Measurements from ENCODE around the gene TTBK2.

The TTBK2 gene

DNA sequence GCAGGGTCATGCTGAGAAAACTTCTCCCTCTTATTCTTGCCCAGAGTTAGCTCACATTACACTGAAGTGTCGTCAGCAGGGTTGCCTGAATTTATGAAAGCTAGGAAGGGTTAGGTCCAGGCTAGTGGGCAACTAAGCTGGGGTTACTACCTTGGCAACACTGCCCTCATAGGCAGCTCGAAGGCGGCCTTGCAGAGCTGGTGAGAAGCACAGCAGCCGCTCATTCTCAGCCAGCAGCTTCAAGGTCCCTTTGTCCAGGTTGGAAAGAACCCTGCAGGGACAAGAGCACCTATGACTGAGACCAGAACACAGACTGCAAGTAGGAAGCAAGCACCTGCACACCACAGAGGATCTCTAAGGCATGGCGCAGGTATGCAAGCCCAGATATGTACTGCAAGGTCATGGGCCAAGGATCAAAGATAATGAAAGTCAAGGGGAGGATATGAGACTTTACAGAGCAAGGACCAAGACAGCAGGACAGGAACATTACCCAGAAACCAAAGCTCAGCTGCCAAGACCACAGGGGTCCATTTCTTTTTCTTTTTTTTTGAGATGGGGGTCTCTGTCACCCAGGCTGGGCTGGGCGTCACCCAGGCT is 186.4 kb downstream of the TTBK2 start:
- H4K8ac ChIP-seq (ENCODE audit: low read length), result no peak overlapping the region
- H3K4ac ChIP-seq (ENCODE audit: low read depth in 1 of 2, low read length in 2 of 2), result no peak overlapping the region
- H2BK5ac ChIP-seq (ENCODE audit: low read depth, low read length, poor library complexity, severe bottlenecking), result no peak overlapping the region
- H3K27me3 ChIP-seq (ENCODE audit: control insufficient read depth in 1 of 2, insufficient read depth in 1 of 2, low read length in 2 of 2), result no peaks in the 10 kb centered on the region
- H3K27ac ChIP-seq (ENCODE audit: low read length, poor library complexity, severe bottlenecking), result no peak overlapping the region
- DNase-seq, result no peak
- peaks cover 52% of the 10 kb centered on the region for H3K79me1 ChIP-seq (replicated peaks; ENCODE audit: low read length, poor library complexity, severe bottlenecking)
- H3K4me3 ChIP-seq (ENCODE audit: insufficient read depth in 1 of 2, low read depth in 1 of 2, low read length in 2 of 2), result no peak overlapping the region
- no peak overlapping the region for H4K91ac ChIP-seq (ENCODE audit: low read length)
- H3K14ac ChIP-seq (ENCODE audit: low read length in 2 of 2), result no peak overlapping the region
- H3K4me2 ChIP-seq (ENCODE audit: low read length, poor library complexity, severe bottlenecking), result no peak overlapping the region
- 97% methylated on average over 6 of the region's 6 CpGs for WGBS
- no peak overlapping the region for H3K23ac ChIP-seq (ENCODE audit: low read length in 2 of 2)
- peaks cover 12% of the 10 kb centered on the region for H3K4me1 ChIP-seq (ENCODE audit: control insufficient read depth, insufficient read depth, low read depth, low read length)
- no peak overlapping the region for H2BK12ac ChIP-seq (ENCODE audit: low read length in 2 of 2)
- no peak overlapping the region for H2BK15ac ChIP-seq (ENCODE audit: low read depth, poor library complexity, severe bottlenecking)
- H3K36me3 ChIP-seq (ENCODE audit: control insufficient read depth in 1 of 2, insufficient read depth in 2 of 2, low read depth in 1 of 2, low read length in 2 of 2), result peaks cover 59 to 62% of the 10 kb centered on the region in 2 experiments
- no peak overlapping the region for H2AFZ ChIP-seq (ENCODE audit: low read depth, low read length)
- H3K9ac ChIP-seq (ENCODE audit: low read length), result no peak overlapping the region
- no peaks in the 10 kb centered on the region for H3K9me3 ChIP-seq (ENCODE audit: control insufficient read depth, low read length)
- no peak overlapping the region for H2BK120ac ChIP-seq (ENCODE audit: low read depth, low read length)
- no peak overlapping the region for H2AK5ac ChIP-seq (ENCODE audit: low read length, severe bottlenecking)
- H3K18ac ChIP-seq (ENCODE audit: low read depth in 1 of 2, low read length in 2 of 2), result no peak overlapping the region

DNA sequence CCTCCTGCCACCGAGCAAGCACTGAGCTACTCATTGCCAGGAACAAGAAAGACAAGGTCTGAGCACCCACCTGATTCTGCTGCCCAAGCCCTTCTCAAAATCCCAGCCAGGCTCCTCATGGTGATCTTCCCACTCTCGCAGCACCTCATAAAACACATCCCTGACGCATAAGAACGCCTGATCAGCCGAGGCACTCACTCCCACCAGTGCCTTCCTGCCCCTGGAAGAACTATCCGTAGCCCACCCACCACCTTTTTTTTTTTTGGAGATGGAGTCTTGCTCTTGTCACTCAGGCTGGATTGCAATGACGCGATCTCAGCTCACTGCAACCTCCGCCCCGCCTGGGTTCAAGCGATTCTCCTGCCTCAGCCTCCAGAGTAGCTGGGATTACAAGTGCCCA is 187.6 kb downstream of the TTBK2 start:
- no peak for DNase-seq
- H2BK5ac ChIP-seq (ENCODE audit: low read depth, low read length, poor library complexity, severe bottlenecking), result no peak overlapping the region
- no peak overlapping the region for H2BK15ac ChIP-seq (ENCODE audit: low read depth, poor library complexity, severe bottlenecking)
- H3K9ac ChIP-seq (ENCODE audit: low read length), result no peak overlapping the region
- peaks cover 69 to 74% of the 10 kb centered on the region in 2 experiments for H3K36me3 ChIP-seq (ENCODE audit: control insufficient read depth in 1 of 2, insufficient read depth in 2 of 2, low read depth in 1 of 2, low read length in 2 of 2)
- H3K27me3 ChIP-seq (ENCODE audit: control insufficient read depth in 1 of 2, insufficient read depth in 1 of 2, low read length in 2 of 2), result no peaks in the 10 kb centered on the region
- no peak overlapping the region for H3K4me2 ChIP-seq (ENCODE audit: low read length, poor library complexity, severe bottlenecking)
- H3K27ac ChIP-seq (ENCODE audit: low read length, poor library complexity, severe bottlenecking), result no peak overlapping the region
- H3K14ac ChIP-seq (ENCODE audit: low read length in 2 of 2), result no peak overlapping the region
- H3K4me3 ChIP-seq (ENCODE audit: insufficient read depth in 1 of 2, low read depth in 1 of 2, low read length in 2 of 2), result no peak overlapping the region
- H4K91ac ChIP-seq (ENCODE audit: low read length), result no peak overlapping the region
- no peak overlapping the region for H3K4ac ChIP-seq (ENCODE audit: low read depth in 1 of 2, low read length in 2 of 2)
- no peaks in the 10 kb centered on the region for H3K9me3 ChIP-seq (ENCODE audit: control insufficient read depth, low read length)
- no peak overlapping the region for H3K18ac ChIP-seq (ENCODE audit: low read depth in 1 of 2, low read length in 2 of 2)
- H2AK5ac ChIP-seq (ENCODE audit: low read length, severe bottlenecking), result no peak overlapping the region
- H3K79me1 ChIP-seq (replicated peaks; ENCODE audit: low read length, poor library complexity, severe bottlenecking), result peaks cover 60% of the 10 kb centered on the region
- no peak overlapping the region for H2AFZ ChIP-seq (ENCODE audit: low read depth, low read length)
- no peak overlapping the region for H4K8ac ChIP-seq (ENCODE audit: low read length)
- no peak overlapping the region for H2BK120ac ChIP-seq (ENCODE audit: low read depth, low read length)
- H2BK12ac ChIP-seq (ENCODE audit: low read length in 2 of 2), result no peak overlapping the region
- peaks cover 10% of the 10 kb centered on the region for H3K4me1 ChIP-seq (ENCODE audit: control insufficient read depth, insufficient read depth, low read depth, low read length)
- WGBS, result 98% methylated on average over 11 of the region's 11 CpGs
- no peak overlapping the region for H3K23ac ChIP-seq (ENCODE audit: low read length in 2 of 2)

DNA sequence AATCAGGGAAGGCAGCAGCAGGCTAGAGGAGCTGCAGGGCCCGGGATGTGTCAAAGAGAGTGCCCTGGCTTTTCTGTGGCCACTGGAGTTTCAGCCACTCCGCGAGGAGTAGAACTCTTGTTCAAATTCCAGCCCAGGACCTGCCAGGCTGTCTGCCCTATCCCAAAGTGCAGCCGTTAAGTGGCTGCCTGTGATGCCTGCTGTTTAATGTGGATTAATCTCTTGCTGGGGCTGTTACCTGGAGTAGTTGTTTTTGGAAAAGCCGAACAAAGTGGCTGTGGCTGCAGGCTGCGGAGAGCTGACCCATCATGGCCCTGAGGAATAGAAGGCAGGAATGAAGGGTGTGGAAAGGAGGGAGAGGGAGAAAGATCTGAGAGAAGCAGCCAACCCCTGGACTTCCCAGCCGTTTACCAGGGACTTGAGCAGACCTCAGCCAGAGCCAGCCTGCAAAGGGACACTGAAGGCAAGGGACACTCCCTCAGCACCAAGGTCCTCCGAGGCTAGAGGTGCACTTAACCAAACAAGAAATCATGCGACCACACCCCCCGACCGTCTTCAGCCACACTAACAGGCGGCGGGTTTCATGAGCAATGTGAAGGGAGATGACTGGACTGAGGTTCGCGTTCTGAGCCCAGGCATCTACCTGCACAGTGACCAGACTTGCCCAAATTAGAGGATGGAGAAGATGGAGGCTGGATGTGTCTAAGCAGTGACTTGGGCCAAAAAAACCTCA is 188.3 kb downstream of the TTBK2 start:
- no peak overlapping the region for H3K4me2 ChIP-seq (ENCODE audit: low read length, poor library complexity, severe bottlenecking)

DNA sequence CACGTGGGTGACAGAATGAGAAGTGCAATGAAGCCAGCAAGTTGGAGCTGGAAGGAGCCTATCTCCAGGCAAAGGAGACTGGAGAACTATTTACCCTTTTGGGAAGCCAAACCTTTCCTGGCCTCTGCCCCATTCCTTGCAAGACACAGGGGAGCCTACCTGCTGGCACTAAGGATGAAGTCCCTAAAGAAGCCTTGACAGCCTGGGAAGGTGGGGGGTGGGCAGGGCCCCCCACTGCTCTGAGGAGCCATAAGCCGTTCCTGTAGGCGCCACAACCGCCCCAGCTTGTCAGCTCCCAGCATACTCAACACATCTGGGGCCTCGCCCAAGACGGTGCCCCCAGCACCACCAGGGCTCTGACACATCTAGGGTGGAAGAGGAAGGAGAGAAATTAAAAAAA is 189.1 kb downstream of the TTBK2 start:
- 93% methylated on average over 4 of the region's 6 CpGs for WGBS

More for the DNA sequence above, 188.3 kb downstream of the TTBK2 start:
- Histone ChIP-seq H3K27me3 (ENCODE audit: control insufficient read depth in 1 of 2, insufficient read depth in 1 of 2, low read length in 2 of 2) (no peaks in the 10 kb centered on the region), H4K8ac (ENCODE audit: low read length) (no peak overlapping the region), H2BK15ac (ENCODE audit: low read depth, poor library complexity, severe bottlenecking) (no peak overlapping the region), H2BK120ac (ENCODE audit: low read depth, low read length) (no peak overlapping the region), H2AK5ac (ENCODE audit: low read length, severe bottlenecking) (no peak overlapping the region), H3K4ac (ENCODE audit: low read depth in 1 of 2, low read length in 2 of 2) (no peak overlapping the region), H3K23ac (ENCODE audit: low read length in 2 of 2) (no peak overlapping the region), H2BK12ac (ENCODE audit: low read length in 2 of 2) (no peak overlapping the region), H2AFZ (ENCODE audit: low read depth, low read length) (no peak overlapping the region), H3K14ac (ENCODE audit: low read length in 2 of 2) (no peak overlapping the region), H3K36me3 (ENCODE audit: control insufficient read depth in 1 of 2, insufficient read depth in 2 of 2, low read depth in 1 of 2, low read length in 2 of 2) (peaks cover 77 to 82% of the 10 kb centered on the region in 2 experiments), H4K91ac (ENCODE audit: low read length) (no peak overlapping the region), H3K18ac (ENCODE audit: low read depth in 1 of 2, low read length in 2 of 2) (no peak overlapping the region), H3K9me3 (ENCODE audit: control insufficient read depth, low read length) (no peaks in the 10 kb centered on the region), H3K9ac (ENCODE audit: low read length) (no peak overlapping the region), H3K4me3 (ENCODE audit: insufficient read depth in 1 of 2, low read depth in 1 of 2, low read length in 2 of 2) (no peak overlapping the region), H2BK5ac (ENCODE audit: low read depth, low read length, poor library complexity, severe bottlenecking) (no peak overlapping the region), H3K4me1 (ENCODE audit: control insufficient read depth, insufficient read depth, low read depth, low read length) (peaks cover 8% of the 10 kb centered on the region), H3K27ac (ENCODE audit: low read length, poor library complexity, severe bottlenecking) (no peak overlapping the region), H3K79me1 (replicated peaks; ENCODE audit: low read length, poor library complexity, severe bottlenecking) (peaks cover 64% of the 10 kb centered on the region)
- WGBS, result 98% methylated on average over 15 of the region's 15 CpGs
- no peak for DNase-seq

More for the DNA sequence above, 189.1 kb downstream of the TTBK2 start:
- Histone ChIP-seq H3K4me2 (ENCODE audit: low read length, poor library complexity, severe bottlenecking) (no peak overlapping the region), H2AFZ (ENCODE audit: low read depth, low read length) (no peak overlapping the region), H3K27ac (ENCODE audit: low read length, poor library complexity, severe bottlenecking) (no peak overlapping the region), H3K4me3 (ENCODE audit: insufficient read depth in 1 of 2, low read depth in 1 of 2, low read length in 2 of 2) (no peak overlapping the region), H3K36me3 (ENCODE audit: control insufficient read depth in 1 of 2, insufficient read depth in 2 of 2, low read depth in 1 of 2, low read length in 2 of 2) (peaks cover 83 to 85% of the 10 kb centered on the region in 2 experiments), H3K14ac (ENCODE audit: low read length in 2 of 2) (no peak overlapping the region), H3K4ac (ENCODE audit: low read depth in 1 of 2, low read length in 2 of 2) (no peak overlapping the region), H3K27me3 (ENCODE audit: control insufficient read depth in 1 of 2, insufficient read depth in 1 of 2, low read length in 2 of 2) (no peaks in the 10 kb centered on the region), H2AK5ac (ENCODE audit: low read length, severe bottlenecking) (no peak overlapping the region), H2BK120ac (ENCODE audit: low read depth, low read length) (no peak overlapping the region), H3K9me3 (ENCODE audit: control insufficient read depth, low read length) (no peaks in the 10 kb centered on the region), H3K4me1 (ENCODE audit: control insufficient read depth, insufficient read depth, low read depth, low read length) (peaks cover 8% of the 10 kb centered on the region), H3K9ac (ENCODE audit: low read length) (no peak overlapping the region), H2BK15ac (ENCODE audit: low read depth, poor library complexity, severe bottlenecking) (no peak overlapping the region), H3K18ac (ENCODE audit: low read depth in 1 of 2, low read length in 2 of 2) (no peak overlapping the region), H3K79me1 (replicated peaks; ENCODE audit: low read length, poor library complexity, severe bottlenecking) (peaks cover 62% of the 10 kb centered on the region), H2BK12ac (ENCODE audit: low read length in 2 of 2) (no peak overlapping the region), H4K8ac (ENCODE audit: low read length) (no peak overlapping the region), H4K91ac (ENCODE audit: low read length) (no peak overlapping the region), H2BK5ac (ENCODE audit: low read depth, low read length, poor library complexity, severe bottlenecking) (no peak overlapping the region), H3K23ac (ENCODE audit: low read length in 2 of 2) (no peak overlapping the region)
- DNase-seq, result no peak

All from mesenchymal stem cell (in vitro differentiated cells and primary cell).